HCT116 (cell line): Measurements from ENCODE around the gene DLG2. TPM values are rescaled to one million over a fixed set of nuclear protein-coding genes. Genes with fewer than 3 reads are reported as not detected.

Experiments
- ATAC-seq: fragments of 200-7000 bp; cut with Tn5 transposase; 2 replicates; pipeline ENCODE4 v1.9.1; 2020; ENCODE audit warnings: mild to moderate bottlenecking, moderate library complexity
- BruUV-seq: library from RNA; stranded (reverse); fragments of 400-500 nt; replicated peaks from 2 replicates; lab custom pipeline; 2021; lab: Mats Ljungman, UMichigan
- CTCF ChIA-PET: fragments of 300-600 bp; sonication (Branson Sonifier 250); formaldehyde crosslinking; loops from one replicate; lab custom pipeline; 2021; ENCODE audit warnings: antibody characterized with exemption; lab: Charles Lee
- POLR2A ChIA-PET: fragments of 300-600, 350-600 bp; sonication (Branson Sonifier 250); formaldehyde crosslinking; loops from one replicate; lab custom pipeline; 2021; ENCODE audit warnings: antibody characterized with exemption; lab: Charles Lee
- RAD21 ChIA-PET, 2 experiments: fragments of 300-600 bp; sonication (Branson Sonifier 250); formaldehyde crosslinking; loops; one replicate each; lab custom pipeline; 2023; ENCODE audit warnings: low total read pairs in 2 of 2; ENCODE audit not compliant: uncharacterized antibody in 2 of 2, unreplicated experiment in 2 of 2, low non-redundant PET in 1 of 2; lab: Charles Lee
- DNase-seq: peaks from one replicate; pipeline ENCODE4 v3.0.0-alpha.2; 2010; ENCODE audit warnings: low read depth, low spot score
- H2AFZ ChIP-seq: fragments of 200-600 bp; shearing (Covaris generic), sonication (generic); 2 replicates; pipeline ENCODE4 v1.6.1; 2017; ENCODE audit warnings: low read depth, mixed run types, mixed read lengths, antibody characterized with exemption, low read length; ENCODE audit not compliant: poor library complexity, severe bottlenecking
- H3K27ac ChIP-seq: 2 replicates; pipeline ENCODE4 v1.5.1; 2012; ENCODE audit warnings: low read depth, low read length
- H3K27me3 ChIP-seq: fragments of 200-600 bp; sonication (generic); 2 replicates; pipeline ENCODE4 v1.6.1; 2016; ENCODE audit warnings: mixed run types, low read length, mixed read lengths; ENCODE audit not compliant: insufficient read depth
- H3K36me3 ChIP-seq, 2 experiments: fragments of 200-500 bp in 1 of 2; fragments of 200-600 bp in 1 of 2; sonication (Bioruptor generic) in 1 of 2; sonication (generic) in 1 of 2; 2 replicates each; pipeline versions ENCODE4 v1.5.1 to v1.6.1; 2014 to 2016; ENCODE audit warnings: low read length in 2 of 2, inconsistent platforms in 1 of 2, mixed read lengths in 1 of 2, mixed run types in 1 of 2; ENCODE audit not compliant: insufficient read depth in 2 of 2, control insufficient read depth in 1 of 2
- H3K4me1 ChIP-seq, 2 experiments: fragments of 200-600 bp in 1 of 2; sonication (generic) in 1 of 2; 2 replicates each; pipeline versions ENCODE4 v1.5.1 to v1.6.1; 2012 to 2017; ENCODE audit warnings: low read length in 2 of 2, inconsistent platforms in 1 of 2, mild to moderate bottlenecking in 1 of 2, mixed read lengths in 1 of 2, mixed run types in 1 of 2, moderate library complexity in 1 of 2; ENCODE audit not compliant: insufficient read depth in 2 of 2, control insufficient read depth in 1 of 2
- H3K4me2 ChIP-seq: fragments of 200-600 bp; sonication (generic); 2 replicates; pipeline ENCODE4 v1.6.1; 2017; ENCODE audit warnings: mixed run types, low read length, mixed read lengths
- H3K4me3 ChIP-seq, 2 experiments: fragments of 200-600 bp in 1 of 2; sonication (generic) in 1 of 2; replicated peaks in 1 of 2; 2 replicates each; pipeline ENCODE4 v1.5.1; 2011 to 2016; ENCODE audit warnings: low read length in 2 of 2, control low read depth in 1 of 2, low read depth in 1 of 2, mild to moderate bottlenecking in 1 of 2, mixed read lengths in 1 of 2, mixed run types in 1 of 2
- H3K79me2 ChIP-seq: fragments of 200-600 bp; sonication (generic); 2 replicates; pipeline ENCODE4 v1.6.1; 2017; ENCODE audit warnings: mild to moderate bottlenecking, mixed run types, low read length, moderate library complexity, mixed read lengths; ENCODE audit not compliant: insufficient read depth
- H3K9ac ChIP-seq: fragments of 200-600 bp; sonication (generic); 2 replicates; pipeline ENCODE4 v1.6.1; 2016; ENCODE audit warnings: low read length, mixed read lengths
- H3K9me2 ChIP-seq: fragments of 200-600 bp; sonication (generic), shearing (Covaris generic); 2 replicates; pipeline ENCODE4 v1.6.1; 2017; ENCODE audit warnings: mixed run types, mild to moderate bottlenecking, moderate library complexity; ENCODE audit not compliant: insufficient read depth
- H3K9me3 ChIP-seq, 2 experiments: fragments of 200-500 bp in 1 of 2; fragments of 200-600 bp in 1 of 2; sonication (Bioruptor generic) in 1 of 2; sonication (generic) in 1 of 2; 2 replicates each; pipeline ENCODE4 v1.6.1; 2014 to 2017; ENCODE audit warnings: low read length in 2 of 2, mixed read lengths in 2 of 2, inconsistent platforms in 1 of 2, low read depth in 1 of 2, mild to moderate bottlenecking in 1 of 2, mixed run types in 1 of 2, moderate library complexity in 1 of 2; ENCODE audit not compliant: control insufficient read depth in 1 of 2, insufficient read depth in 1 of 2
- H4K20me1 ChIP-seq: fragments of 200-600 bp; sonication (generic), shearing (Covaris generic); 2 replicates; pipeline ENCODE4 v1.6.1; 2017; ENCODE audit warnings: mixed run types, mild to moderate bottlenecking, moderate library complexity; ENCODE audit not compliant: insufficient read depth
- CEBPB ChIP-seq: IDR thresholded peaks from 2 replicates; pipeline ENCODE4 v1.6.1; 2012; ENCODE audit warnings: low read depth
- CTCF ChIP-seq, 3 experiments: fragments of 200-600 bp in 1 of 3; sonication (generic) in 1 of 3; IDR thresholded peaks in 2 of 3; conservative IDR thresholded peaks in 1 of 3; 2 replicates each; pipeline ENCODE4 v1.5.1; 2012 to 2017; ENCODE audit warnings: low read depth in 2 of 3, low read length in 2 of 3, antibody characterized with exemption in 1 of 3, borderline replicate concordance in 1 of 3, control low read depth in 1 of 3, mild to moderate bottlenecking in 1 of 3, mixed read lengths in 1 of 3, mixed run types in 1 of 3, moderate library complexity in 1 of 3; ENCODE audit not compliant: insufficient read depth in 1 of 3
- EZH2 ChIP-seq: fragments of 200-600 bp; sonication (generic); IDR thresholded peaks from 2 replicates; pipeline ENCODE4 v1.6.1; 2017; ENCODE audit warnings: antibody characterized with exemption, mixed run types
- JUND ChIP-seq: IDR thresholded peaks from 2 replicates; pipeline ENCODE4 v1.6.1; 2012
- MAX ChIP-seq: IDR thresholded peaks from 2 replicates; pipeline ENCODE4 v1.6.1; 2012
- POLR2A ChIP-seq: IDR thresholded peaks from 2 replicates; pipeline ENCODE4 v1.7.0; 2011; ENCODE audit warnings: borderline replicate concordance; ENCODE audit not compliant: insufficient read depth, insufficient read length; ENCODE audit errors: extremely low read depth
- RAD21 ChIP-seq: IDR thresholded peaks from 2 replicates; pipeline ENCODE4 v1.6.1; 2012; ENCODE audit warnings: low read depth, mild to moderate bottlenecking
- REST ChIP-seq: IDR thresholded peaks from 2 replicates; pipeline ENCODE4 v1.6.1; 2012; ENCODE audit warnings: low read depth
- SRF ChIP-seq: IDR thresholded peaks from 2 replicates; pipeline ENCODE4 v1.6.1; 2012; ENCODE audit warnings: low read depth
- TCF7L2 ChIP-seq: IDR thresholded peaks from 2 replicates; pipeline ENCODE4 v1.7.0; 2011; ENCODE audit warnings: borderline replicate concordance, inconsistent platforms; ENCODE audit not compliant: insufficient read depth, insufficient read length; ENCODE audit errors: extremely low read depth
- ZFX ChIP-seq: fragments of 450-650 bp; IDR thresholded peaks from 2 replicates; pipeline ENCODE4 v1.6.1; 2017
- ZNF274 ChIP-seq: fragments of 200-500 bp; sonication (Bioruptor generic); IDR thresholded peaks from 2 replicates; pipeline ENCODE4 v1.6.1; 2014; ENCODE audit warnings: mild to moderate bottlenecking, low read depth, low read length, inconsistent platforms
- intact Hi-C: fragments of 100-400 bp; cut with micrococcal nuclease; formaldehyde crosslinking; loops from 2 replicates; pipeline ENCODE4 v1.10.0; 2022
- total RNA-seq: library from RNA; stranded (reverse); gene quantifications from one replicate; pipeline ENCODE4 v1.2.1, GENCODE V29; 2021; ENCODE audit not compliant: unreplicated experiment

Gene DLG2
- total RNA-seq, 1 experiment from 2014 or later: 2.4 TPM

- Histone ChIP-seq H4K20me1 (no peaks in the 10 kb centered on the region), H3K4me1 (no peaks in the 10 kb centered on the region), H3K9me2 (no peaks in the 10 kb centered on the region), H3K27me3 (no peaks in the 10 kb centered on the region), H3K27ac (no peak overlapping the region), H3K79me2 (no peaks in the 10 kb centered on the region), H3K4me2 (no peak overlapping the region), H2AFZ (no peak overlapping the region), H3K9me3 (no peaks in the 10 kb centered on the region), H3K4me3 (no peak overlapping the region)
- ChIA-PET CTCF (no interaction called here), POLR2A (no interaction called here), RAD21 (no interaction called here)
- no peak for ATAC-seq
- intact Hi-C loops: no loop called here
- BruUV-seq: no TSS peak
- TF ChIP-seq ZFX (no peak), CTCF (IDR thresholded peaks at IDR 0.05 in 2 of 3, conservative IDR thresholded peaks at IDR 0.05 in 1 of 3; ENCODE audit: borderline replicate concordance in 1 of 3, insufficient read depth in 1 of 3, low read depth in 2 of 3, low read length in 2 of 3) (no peak), EZH2 (no peak), SRF (no peak), RAD21 (no peak)
- TF ChIP-seq, all 23 proteins: peak for 0
- no peak for DNase-seq
- Histone ChIP-seq H3K9ac (no peak overlapping the region), H3K36me3 (no peaks in the 10 kb centered on the region)
These were observed 377.7 kb downstream of the DLG2 start for GRCh38 chr11:85249482-85249881.

- Histone ChIP-seq H3K27me3 (no peaks in the 10 kb centered on the region), H3K27ac (no peak overlapping the region), H3K4me3 (no peak overlapping the region), H3K9me3 (no peaks in the 10 kb centered on the region), H3K4me2 (no peak overlapping the region), H3K4me1 (no peaks in the 10 kb centered on the region), H2AFZ (no peak overlapping the region), H3K79me2 (no peaks in the 10 kb centered on the region), H4K20me1 (no peaks in the 10 kb centered on the region), H3K9ac (no peak overlapping the region), H3K36me3 (no peaks in the 10 kb centered on the region), H3K9me2 (no peaks in the 10 kb centered on the region)
- ChIA-PET CTCF (no interaction called here), RAD21 (no interaction called here), POLR2A (no interaction called here)
- BruUV-seq: no TSS peak
- DNase-seq (no peak), ATAC-seq (no peak)
- intact Hi-C loops: no loop called here
- TF ChIP-seq POLR2A (no peak), MAX (no peak), CEBPB (no peak), CTCF (IDR thresholded peaks at IDR 0.05 in 2 of 3, conservative IDR thresholded peaks at IDR 0.05 in 1 of 3; ENCODE audit: borderline replicate concordance in 1 of 3, insufficient read depth in 1 of 3, low read depth in 2 of 3, low read length in 2 of 3) (no peak), ZFX (no peak), TCF7L2 (no peak), JUND (no peak), REST (no peak), SRF (no peak), ZNF274 (no peak)
These were observed 379.3 kb downstream of the DLG2 start for GRCh38 chr11:85247797-85248196.
